MCF 10A (cell line): ENCODE data around the gene CHAMP1. TPM values are rescaled to one million over a fixed set of nuclear protein-coding genes. Genes with fewer than 3 reads are reported as not detected.

Experiments used
- BruUV-seq: library from RNA; stranded (reverse); fragments of 400-500 nt; replicated peaks from 2 replicates; lab custom pipeline; 2021; lab: Mats Ljungman, UMichigan
- CTCF ChIA-PET: fragments of 300-600 bp; sonication (Branson Sonifier 250); formaldehyde crosslinking; extraction: SDS; loops from one replicate; lab custom pipeline; 2021; ENCODE audit warnings: antibody characterized with exemption, inconsistent platforms; lab: Yijun Ruan, JAX
- POLR2A ChIA-PET: fragments of 300-600, 350-650 bp; sonication (Branson Sonifier 250); formaldehyde crosslinking; extraction: SDS; loops from one replicate; lab custom pipeline; 2020; ENCODE audit warnings: antibody characterized with exemption, inconsistent platforms; lab: Yijun Ruan, JAX
- DNase-seq: peaks from one replicate; pipeline ENCODE4 v3.0.0-alpha.2; 2018; ENCODE audit not compliant: unreplicated experiment
- H3K27ac Mint-ChIP-seq: one replicate; pipeline ENCODE4 v1.8.0; 2022; ENCODE audit warnings: mild to moderate bottlenecking, low read depth, mixed read lengths; ENCODE audit not compliant: unreplicated experiment
- H3K27me3 Mint-ChIP-seq: one replicate; pipeline ENCODE4 v1.8.0; 2022; ENCODE audit warnings: mixed read lengths; ENCODE audit not compliant: insufficient read depth, unreplicated experiment
- H3K36me3 Mint-ChIP-seq: one replicate; pipeline ENCODE4 v1.8.0; 2022; ENCODE audit warnings: mild to moderate bottlenecking, moderate library complexity, mixed read lengths; ENCODE audit not compliant: insufficient read depth, unreplicated experiment
- H3K4me1 Mint-ChIP-seq: one replicate; pipeline ENCODE4 v1.8.0; 2022; ENCODE audit warnings: mixed read lengths; ENCODE audit not compliant: insufficient read depth, unreplicated experiment
- H3K4me3 Mint-ChIP-seq: one replicate; pipeline ENCODE4 v1.8.0; 2022; ENCODE audit warnings: mild to moderate bottlenecking, moderate library complexity, mixed read lengths; ENCODE audit not compliant: unreplicated experiment
- H3K9me3 Mint-ChIP-seq: one replicate; pipeline ENCODE4 v1.8.0; 2022; ENCODE audit warnings: mixed read lengths; ENCODE audit not compliant: unreplicated experiment
- intact Hi-C: fragments of 100-400 bp; cut with micrococcal nuclease; formaldehyde crosslinking; loops from 2 replicates; pipeline ENCODE4 v1.14.1; 2022
- total RNA-seq: library from RNA; stranded (reverse); gene quantifications from 2 replicates; pipeline ENCODE4 v1.2.3, GENCODE V29; 2022
- TF ChIP-seq, protein P1 (sequence below): fragments of 200-600 bp; IDR thresholded peaks from one replicate; pipeline ENCODE4 v1.8.0; 2022; ENCODE audit warnings: antibody characterized with exemption, mild to moderate bottlenecking; ENCODE audit not compliant: unreplicated experiment

Gene CHAMP1
- total RNA-seq, 1 experiment from 2014 or later, result 33.4 TPM

DNA sequence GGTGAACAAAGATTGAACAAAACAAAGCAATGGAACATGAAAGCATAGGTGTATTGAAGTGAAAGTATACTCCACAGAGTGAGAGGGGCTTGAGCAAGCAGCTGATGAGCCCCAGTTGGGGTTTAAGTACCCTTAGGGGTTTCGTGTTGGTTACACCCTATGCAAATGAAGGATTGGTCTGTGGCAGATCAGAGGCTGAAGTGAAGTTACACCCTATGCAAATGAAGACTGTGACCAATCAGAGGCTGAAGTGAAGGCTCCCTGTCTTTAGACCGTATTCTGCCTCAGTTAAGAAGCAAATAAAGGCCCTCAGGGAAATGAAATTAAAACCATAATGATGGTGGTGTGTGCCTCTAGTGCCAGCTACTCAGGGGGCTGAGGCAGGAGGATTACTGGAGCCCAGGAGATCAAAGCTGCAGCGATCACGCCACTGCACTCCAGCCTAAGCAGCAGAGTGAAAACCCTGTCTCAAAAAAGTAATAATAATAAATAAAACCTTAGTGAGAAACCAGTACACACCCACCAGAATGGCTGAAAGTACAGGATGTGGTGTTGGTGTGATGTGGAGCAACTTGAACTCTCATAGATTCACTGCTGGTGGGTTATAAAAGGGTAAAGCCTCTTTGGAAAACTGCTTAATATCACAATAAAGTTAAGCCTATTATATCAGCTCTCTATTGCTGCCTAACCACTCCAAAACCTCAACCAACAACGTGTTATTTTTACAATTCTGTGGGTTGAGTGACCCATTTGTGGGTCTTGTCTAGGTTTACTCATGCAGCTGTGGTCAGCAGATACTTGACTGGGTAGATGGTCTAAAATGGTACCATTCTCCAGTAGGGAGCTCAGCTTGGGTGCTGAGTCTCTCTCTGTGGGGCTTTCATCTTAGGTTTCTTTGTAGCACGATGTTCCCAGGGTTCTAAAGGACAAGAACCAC is 45.7 kb upstream of the CHAMP1 start:
- no TSS peak for BruUV-seq
- no peak for DNase-seq
- Mint-ChIP-seq H3K4me1 (no peaks in the 10 kb centered on the region), H3K9me3 (no peaks in the 10 kb centered on the region), H3K4me3 (no peak overlapping the region), H3K36me3 (peaks cover 87% of the 10 kb centered on the region), H3K27me3 (no peaks in the 10 kb centered on the region), H3K27ac (no peak overlapping the region)
- POLR2A ChIA-PET, result interaction anchor here (0.6 to 1.6 kb wide), 4 partner anchors 9 to 19 kb away, joined by 3 to 5 read pairs (median 4); partner anchors contain the start of gene UPF3A
- TF ChIP-seq, protein P1, sequence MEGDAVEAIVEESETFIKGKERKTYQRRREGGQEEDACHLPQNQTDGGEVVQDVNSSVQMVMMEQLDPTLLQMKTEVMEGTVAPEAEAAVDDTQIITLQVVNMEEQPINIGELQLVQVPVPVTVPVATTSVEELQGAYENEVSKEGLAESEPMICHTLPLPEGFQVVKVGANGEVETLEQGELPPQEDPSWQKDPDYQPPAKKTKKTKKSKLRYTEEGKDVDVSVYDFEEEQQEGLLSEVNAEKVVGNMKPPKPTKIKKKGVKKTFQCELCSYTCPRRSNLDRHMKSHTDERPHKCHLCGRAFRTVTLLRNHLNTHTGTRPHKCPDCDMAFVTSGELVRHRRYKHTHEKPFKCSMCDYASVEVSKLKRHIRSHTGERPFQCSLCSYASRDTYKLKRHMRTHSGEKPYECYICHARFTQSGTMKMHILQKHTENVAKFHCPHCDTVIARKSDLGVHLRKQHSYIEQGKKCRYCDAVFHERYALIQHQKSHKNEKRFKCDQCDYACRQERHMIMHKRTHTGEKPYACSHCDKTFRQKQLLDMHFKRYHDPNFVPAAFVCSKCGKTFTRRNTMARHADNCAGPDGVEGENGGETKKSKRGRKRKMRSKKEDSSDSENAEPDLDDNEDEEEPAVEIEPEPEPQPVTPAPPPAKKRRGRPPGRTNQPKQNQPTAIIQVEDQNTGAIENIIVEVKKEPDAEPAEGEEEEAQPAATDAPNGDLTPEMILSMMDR, result no peak
- intact Hi-C loops, result no loop called here
- CTCF ChIA-PET, result no interaction called here

- Mint-ChIP-seq H3K36me3 (peaks cover 86% of the 10 kb centered on the region), H3K9me3 (no peaks in the 10 kb centered on the region), H3K4me1 (no peaks in the 10 kb centered on the region), H3K27me3 (no peaks in the 10 kb centered on the region), H3K4me3 (no peak overlapping the region), H3K27ac (no peak overlapping the region)
- intact Hi-C loops, result no loop called here
- BruUV-seq, result no TSS peak
- TF ChIP-seq, protein P1, result no peak
- CTCF ChIA-PET, result no interaction called here
- DNase-seq, result no peak
- POLR2A ChIA-PET, result interaction anchor here (0.6 to 2.0 kb wide), 6 partner anchors 8 to 628 kb away, joined by 3 to 5 read pairs (median 4); partner anchors contain the start of gene UPF3A
Observed at GRCh38 chr13:114269281-114269770, 45.0 kb upstream of the CHAMP1 start.

- ChIA-PET POLR2A (no interaction called here), CTCF (no interaction called here)
- Mint-ChIP-seq H3K36me3 (peaks cover 71% of the 10 kb centered on the region), H3K27ac (peak overlapping the region; percentile 3), H3K4me3 (no peak overlapping the region), H3K27me3 (no peaks in the 10 kb centered on the region), H3K9me3 (no peaks in the 10 kb centered on the region), H3K4me1 (no peaks in the 10 kb centered on the region)
- intact Hi-C loops, result no loop called here
- TF ChIP-seq, protein P1, result no peak
- BruUV-seq, result no TSS peak
- no peak for DNase-seq
Observed at GRCh38 chr13:114272977-114273376, 41.3 kb upstream of the CHAMP1 start.

GRCh38 chr13:114275304-114275703 is 39.0 kb upstream of the CHAMP1 start:
- H3K9me3 Mint-ChIP-seq, result no peaks in the 10 kb centered on the region
- ChIA-PET CTCF (no interaction called here), POLR2A (interaction anchor here (0.7 to 1.3 kb wide), 2 partner anchors 9 to 46 kb away, joined by 3 read pairs; no protein-coding TSS in a partner anchor)
- no TSS peak for BruUV-seq
- intact Hi-C loops, result no loop called here
- TF ChIP-seq, protein P1, result no peak
- no peak overlapping the region for H3K27ac Mint-ChIP-seq
- peaks cover 9% of the 10 kb centered on the region for H3K4me1 Mint-ChIP-seq
- H3K4me3 Mint-ChIP-seq, result no peak overlapping the region
- no peaks in the 10 kb centered on the region for H3K27me3 Mint-ChIP-seq
- DNase-seq, result no peak
- peaks cover 51% of the 10 kb centered on the region for H3K36me3 Mint-ChIP-seq
